ENCODE measurements around the gene TCF7L2.

DNA sequence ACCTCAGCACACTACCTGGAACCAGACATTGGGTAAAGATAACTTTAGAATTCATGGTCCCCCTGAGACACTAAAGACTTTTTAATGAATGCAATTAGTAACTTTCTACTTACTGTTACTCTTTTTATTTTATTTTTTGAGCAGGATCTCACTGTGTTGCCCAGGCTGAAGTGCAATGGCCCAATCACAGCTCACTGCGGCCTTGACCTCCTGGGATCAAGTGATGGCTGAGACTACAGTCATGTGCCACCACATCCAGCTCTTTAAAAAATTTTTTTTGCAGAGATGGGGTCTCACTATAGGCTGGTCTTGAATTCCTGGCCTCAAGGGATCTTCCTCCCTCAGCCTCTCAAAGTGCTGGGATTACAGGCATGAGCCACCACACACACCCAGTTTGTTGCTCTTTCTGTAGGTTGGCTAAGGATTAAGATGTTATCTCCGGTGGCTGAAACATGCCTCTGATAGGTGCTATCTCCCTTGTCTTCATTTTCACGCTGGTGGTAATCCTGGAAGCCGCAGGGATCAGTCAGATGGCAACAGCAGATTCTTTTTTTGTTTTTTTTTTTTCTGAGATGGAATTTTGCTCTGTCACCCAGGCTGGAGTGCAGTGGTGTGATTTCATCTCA is 128.3 kb downstream of the TCF7L2 start:
- TF ChIP-seq, protein P1, sequence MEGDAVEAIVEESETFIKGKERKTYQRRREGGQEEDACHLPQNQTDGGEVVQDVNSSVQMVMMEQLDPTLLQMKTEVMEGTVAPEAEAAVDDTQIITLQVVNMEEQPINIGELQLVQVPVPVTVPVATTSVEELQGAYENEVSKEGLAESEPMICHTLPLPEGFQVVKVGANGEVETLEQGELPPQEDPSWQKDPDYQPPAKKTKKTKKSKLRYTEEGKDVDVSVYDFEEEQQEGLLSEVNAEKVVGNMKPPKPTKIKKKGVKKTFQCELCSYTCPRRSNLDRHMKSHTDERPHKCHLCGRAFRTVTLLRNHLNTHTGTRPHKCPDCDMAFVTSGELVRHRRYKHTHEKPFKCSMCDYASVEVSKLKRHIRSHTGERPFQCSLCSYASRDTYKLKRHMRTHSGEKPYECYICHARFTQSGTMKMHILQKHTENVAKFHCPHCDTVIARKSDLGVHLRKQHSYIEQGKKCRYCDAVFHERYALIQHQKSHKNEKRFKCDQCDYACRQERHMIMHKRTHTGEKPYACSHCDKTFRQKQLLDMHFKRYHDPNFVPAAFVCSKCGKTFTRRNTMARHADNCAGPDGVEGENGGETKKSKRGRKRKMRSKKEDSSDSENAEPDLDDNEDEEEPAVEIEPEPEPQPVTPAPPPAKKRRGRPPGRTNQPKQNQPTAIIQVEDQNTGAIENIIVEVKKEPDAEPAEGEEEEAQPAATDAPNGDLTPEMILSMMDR (IDR thresholded peaks at IDR 0.05), result no peak
- TF ChIP-seq POLR2A (IDR thresholded peaks at IDR 0.05), result no peak
